Activated CD4-positive, alpha-beta T cell treated with anti-CD3 and anti-CD28 coated beads for 24 hours (primary cell): ENCODE data around the gene RETREG1.

Experiments used
- DNase-seq, 2 donors: peaks; one replicate each; pipeline ENCODE4 v3.0.0-alpha.2; 2020; ENCODE audit warnings: low read depth in 2 of 2

RETREG1 gene

DNA sequence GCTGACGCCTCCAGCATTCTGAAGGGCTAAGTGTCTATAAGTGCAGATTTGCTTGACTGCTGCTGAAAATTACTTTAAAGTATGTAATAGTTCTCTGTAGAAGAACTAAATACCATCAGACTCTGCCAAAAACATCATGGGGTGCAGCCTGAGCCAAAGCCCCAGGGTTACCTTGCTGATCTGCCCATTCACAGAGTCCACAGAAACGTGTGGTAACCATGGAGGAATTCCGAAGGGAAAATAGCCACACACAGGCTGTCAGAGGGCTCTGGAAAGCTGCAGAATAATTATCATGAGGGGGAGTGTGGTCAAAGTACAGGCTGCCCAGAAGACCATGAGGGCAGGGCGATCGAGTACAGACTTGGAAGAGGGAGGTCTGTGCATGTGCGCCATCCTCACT, 36.4 kb downstream of the RETREG1 start:
- DNase-seq: no peak

DNA sequence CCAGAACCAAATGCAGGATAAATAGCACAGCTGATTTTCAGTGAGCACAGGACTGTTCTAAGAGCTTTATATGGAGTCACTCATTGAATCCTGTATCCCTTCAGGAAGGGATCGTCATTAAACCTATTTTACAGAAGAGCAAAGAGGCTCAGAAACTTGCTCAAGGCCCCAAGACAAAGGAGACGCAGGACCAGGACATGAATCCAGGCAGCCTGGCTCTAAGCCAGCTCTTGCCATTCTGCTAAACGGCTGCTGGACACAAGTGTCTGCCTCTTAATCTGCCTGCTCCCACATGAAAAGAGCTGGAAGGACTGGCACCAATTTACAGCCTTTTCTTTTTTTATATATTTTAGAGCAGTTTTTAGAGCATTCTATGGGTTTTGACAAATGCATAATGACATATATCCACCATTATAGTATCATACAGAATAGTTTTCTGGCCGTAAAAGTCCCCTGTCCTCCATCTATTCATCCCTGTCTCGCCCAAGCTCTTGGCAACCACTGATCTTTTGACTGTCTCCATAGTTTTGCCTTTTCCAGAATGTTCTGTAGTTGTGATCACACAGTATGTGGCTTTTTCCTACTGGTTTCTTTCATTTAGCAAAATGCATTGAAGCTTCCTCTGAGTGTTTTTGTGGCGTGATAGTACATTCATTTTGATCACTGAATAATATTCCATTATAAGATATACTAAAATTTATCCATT, 37.5 kb downstream of the RETREG1 start:
- DNase-seq: no peak

GRCh38 chr5:16578474-16578883, 38.3 kb downstream of the RETREG1 start:
- DNase-seq: no peak

DNA sequence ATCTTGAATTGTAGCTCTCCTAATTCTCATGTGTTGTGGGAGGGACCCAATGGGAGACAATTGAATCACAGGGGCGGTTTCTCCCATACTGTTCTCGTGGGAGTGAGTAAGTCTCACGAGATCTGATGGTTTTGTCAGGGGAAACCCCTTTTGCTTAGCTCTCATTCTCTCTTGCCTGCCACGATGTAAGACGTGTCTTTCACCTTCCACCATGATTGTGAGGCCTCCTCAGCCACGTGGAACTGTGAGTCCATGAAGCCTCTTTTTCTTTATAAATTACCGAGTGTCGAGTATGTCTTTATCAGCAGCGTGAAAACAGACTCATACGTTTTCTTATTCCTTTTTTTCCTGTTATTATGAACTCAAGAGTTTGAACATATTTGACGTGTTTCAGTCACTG, 39.1 kb downstream of the RETREG1 start:
- no peak for DNase-seq

DNA sequence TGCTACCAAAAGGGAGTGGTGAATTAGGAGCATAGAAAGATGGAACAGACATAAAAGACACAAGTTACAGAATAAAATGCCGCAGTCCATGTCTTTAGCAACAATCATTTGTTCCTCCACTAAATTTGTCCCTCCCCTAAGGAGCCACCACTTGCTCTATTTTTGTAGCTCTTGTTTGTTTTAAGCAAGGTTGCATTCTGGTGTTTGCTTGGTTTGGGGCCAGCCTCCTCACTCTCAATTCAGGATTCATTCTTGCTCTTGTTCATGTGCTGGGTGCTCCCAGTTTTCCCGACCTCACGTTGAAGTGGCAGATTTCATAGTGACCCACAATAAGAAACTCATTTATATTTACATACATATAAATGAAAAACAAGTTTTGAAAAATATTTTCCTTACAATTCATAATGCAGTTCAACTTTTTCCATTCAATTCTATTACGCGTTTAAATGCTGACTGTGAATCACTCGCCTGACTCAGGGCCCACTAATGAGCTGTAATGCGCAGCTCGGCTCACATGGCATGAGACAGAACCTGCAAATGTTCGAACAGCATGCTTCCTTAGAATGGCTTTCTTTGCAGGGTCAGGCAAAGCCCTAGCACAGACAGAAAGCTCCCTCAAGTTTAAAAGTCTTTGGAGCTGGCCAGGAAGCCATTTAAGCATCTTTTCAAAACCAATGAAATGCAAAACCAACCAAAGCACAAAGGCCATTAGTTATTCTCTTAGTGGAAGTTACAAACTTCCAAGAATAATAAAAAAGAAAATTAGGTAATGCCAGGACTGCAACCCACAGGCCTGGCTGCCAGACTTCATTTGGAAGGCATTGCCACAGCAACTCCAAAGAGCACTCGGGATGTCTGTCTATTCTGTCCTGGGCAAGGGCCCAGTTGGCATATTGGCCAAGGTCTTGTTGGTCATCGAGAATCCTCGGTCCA, 41.7 kb downstream of the RETREG1 start:
- no peak for DNase-seq

DNA sequence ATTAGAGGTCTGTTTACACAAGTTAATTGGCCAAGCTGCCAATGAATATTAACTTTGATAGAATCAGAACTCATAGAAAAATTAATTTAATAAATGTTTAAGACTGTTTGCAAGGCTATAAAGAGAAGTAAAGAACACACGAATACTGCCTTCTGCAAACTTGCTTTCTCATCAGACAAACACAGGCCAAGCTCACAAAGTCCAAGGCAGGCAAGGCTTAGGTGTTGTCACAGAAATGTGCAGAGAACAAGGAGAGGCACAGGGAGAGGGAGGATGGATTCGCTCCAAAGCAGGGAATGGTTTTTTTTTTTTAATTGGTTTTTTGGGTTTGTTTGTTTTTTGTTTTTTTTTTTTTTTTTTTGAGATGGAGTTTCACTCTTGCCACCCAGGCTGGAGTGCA, 43.4 kb downstream of the RETREG1 start:
- no peak for DNase-seq

DNA sequence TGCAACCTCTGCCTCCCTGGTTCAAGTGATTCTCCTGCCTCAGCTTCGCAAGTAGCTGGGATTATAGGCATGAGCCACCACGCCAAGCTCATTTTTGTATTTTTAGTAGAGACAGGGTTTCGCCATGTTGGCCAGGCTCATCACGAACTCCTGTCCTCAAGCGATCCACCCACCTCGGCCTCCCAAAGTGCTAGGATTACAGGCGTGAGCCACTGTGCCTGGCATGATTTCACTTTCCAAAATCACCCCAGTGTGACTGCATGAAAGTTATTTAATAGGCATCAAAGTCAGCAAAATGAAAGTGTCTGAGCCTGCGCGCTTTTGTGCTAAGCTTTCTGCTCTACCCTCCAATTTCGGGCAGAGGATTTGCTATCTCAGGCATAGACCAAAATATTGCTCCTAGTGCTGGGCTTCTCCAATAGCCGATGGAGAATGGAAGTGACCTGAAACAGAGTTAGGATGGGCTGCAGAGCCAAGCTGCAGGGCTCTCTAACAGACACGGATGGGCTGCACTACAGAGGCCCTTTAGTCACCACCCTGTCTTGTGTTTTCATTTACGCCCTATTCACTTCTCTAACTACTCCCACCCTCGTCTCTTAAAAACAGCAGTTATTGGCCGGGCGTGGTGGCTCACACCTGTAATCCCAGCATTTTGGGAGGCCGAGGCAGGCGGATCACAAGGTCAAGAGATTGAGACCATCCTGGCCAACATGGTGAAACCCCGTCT, 44.3 kb downstream of the RETREG1 start:
- no peak for DNase-seq

GRCh38 chr5:16571016-16571415, 45.8 kb downstream of the RETREG1 start:
- DNase-seq: no peak

- no peak for DNase-seq
Observed at GRCh38 chr5:16570121-16570815, 46.5 kb downstream of the RETREG1 start.

GRCh38 chr5:16568875-16569580, 47.8 kb downstream of the RETREG1 start:
- DNase-seq: no peak

GRCh38 chr5:16567365-16567764, 49.4 kb downstream of the RETREG1 start:
- DNase-seq: no peak

DNA sequence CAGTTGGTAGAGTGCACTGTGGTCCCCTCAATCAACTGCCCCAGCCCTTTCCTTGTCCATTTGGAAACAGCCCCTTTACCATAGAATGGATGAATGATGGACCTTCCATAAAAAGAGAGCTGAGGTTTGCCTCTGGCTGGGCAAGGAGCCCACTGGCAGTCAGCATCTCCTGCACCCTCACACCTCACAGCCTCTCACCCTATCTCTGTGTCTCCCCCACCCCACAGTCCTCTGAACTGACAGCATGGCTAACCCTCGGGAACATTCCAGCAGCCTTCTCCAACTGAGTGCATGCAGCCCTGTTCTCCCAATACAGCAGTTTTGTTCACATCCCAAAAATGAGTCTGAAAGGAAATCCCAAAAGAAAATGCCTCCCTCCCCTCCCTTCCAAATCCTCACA, 51.7 kb downstream of the RETREG1 start:
- no peak for DNase-seq

- no peak for DNase-seq
Observed at GRCh38 chr5:16564248-16564867, 52.4 kb downstream of the RETREG1 start.

- DNase-seq: no peak
Observed at GRCh38 chr5:16563686-16564085, 53.1 kb downstream of the RETREG1 start.

DNA sequence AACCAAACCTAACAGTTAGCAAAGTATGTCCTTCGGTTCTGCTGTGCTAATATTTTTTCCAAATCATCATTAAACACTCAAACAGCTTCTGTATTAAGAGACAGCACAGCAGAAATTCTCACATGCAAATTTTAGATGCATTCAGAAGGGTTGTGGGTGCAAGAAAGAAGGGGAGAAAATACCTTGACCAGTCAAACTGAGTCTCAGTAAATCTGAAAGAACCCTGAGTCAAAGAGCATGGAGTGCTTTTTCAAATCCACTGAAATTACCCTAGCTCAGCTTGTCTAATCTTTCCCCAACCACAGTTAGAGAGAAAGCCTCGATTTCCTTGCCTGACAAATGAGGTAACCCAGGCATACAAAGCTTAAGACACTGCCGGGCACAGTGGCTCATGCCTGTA, 55.1 kb downstream of the RETREG1 start:
- no peak for DNase-seq

DNA sequence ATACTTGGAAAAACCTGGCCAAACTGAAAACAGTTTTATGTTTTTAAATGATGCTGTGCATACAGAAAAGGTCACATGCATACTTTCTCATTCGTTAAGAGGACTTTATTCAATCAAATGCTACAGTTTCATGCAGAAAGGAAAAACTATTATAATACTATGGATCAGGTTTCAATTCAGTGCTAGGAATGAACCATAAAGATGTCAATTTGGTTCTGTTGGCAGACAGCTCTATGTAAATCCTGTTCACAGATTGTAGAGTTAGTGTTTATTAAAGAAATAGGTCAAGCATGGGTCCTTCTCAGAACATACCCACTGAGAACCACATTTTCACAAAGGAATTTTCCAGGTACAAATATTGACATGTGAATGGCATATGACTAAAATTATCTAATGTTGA, 57.1 kb downstream of the RETREG1 start:
- DNase-seq: no peak

GRCh38 chr5:16558984-16559629, 57.7 kb downstream of the RETREG1 start:
- no peak for DNase-seq

- DNase-seq: no peak
Observed at GRCh38 chr5:16557477-16557876, 59.3 kb downstream of the RETREG1 start.

DNA sequence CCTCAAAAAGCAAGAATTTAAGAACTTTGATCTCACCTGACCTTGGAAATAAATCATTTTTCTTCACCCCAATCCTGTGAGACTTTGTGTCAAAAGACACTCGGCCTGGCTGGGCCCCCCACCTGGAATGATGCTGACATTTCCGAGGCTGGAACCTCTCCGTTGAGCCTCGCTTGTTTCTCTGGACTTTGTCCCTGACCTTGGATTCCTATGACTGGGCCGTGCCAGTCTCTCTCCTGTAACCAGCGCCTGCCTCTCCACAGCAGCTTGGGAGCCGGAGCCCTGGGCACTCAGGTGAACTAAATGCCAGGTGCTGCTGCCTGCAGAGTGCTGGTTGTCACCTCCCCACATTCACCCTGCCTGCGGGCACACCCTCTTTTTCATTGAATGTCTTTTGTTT, 62.7 kb downstream of the RETREG1 start:
- no peak for DNase-seq

GRCh38 chr5:16552666-16553343, 64.0 kb downstream of the RETREG1 start:
- peak; percentile 47 to 49 for DNase-seq
